A673 (cell line): ENCODE results near the gene EXOSC7. TPM values are rescaled to one million over a fixed set of nuclear protein-coding genes. Genes with fewer than 3 reads are reported as not detected.
A peak's percentile ranks its signal among the peaks of the same experiment; 100 is the strongest.

Source experiments
- BruUV-seq: library from RNA; stranded (reverse); fragments of 400-500 nt; replicated peaks from 2 replicates; lab custom pipeline; 2021; lab: Mats Ljungman, UMichigan
- CTCF ChIA-PET: fragments of 300-600 bp; sonication (Branson Sonifier 250); formaldehyde crosslinking; loops from one replicate; lab custom pipeline; 2022; ENCODE audit warnings: antibody characterized with exemption; lab: Charles Lee
- POLR2A ChIA-PET: fragments of 300-600 bp; sonication (Branson Sonifier 250); formaldehyde crosslinking; loops from one replicate; lab custom pipeline; 2022; ENCODE audit warnings: antibody characterized with exemption; ENCODE audit not compliant: low non-redundant PET; lab: Charles Lee
- DNase-seq: peaks from one replicate; pipeline ENCODE4 v3.0.0-alpha.2; 2015; ENCODE audit warnings: low spot score
- H3K27ac ChIP-seq: fragments of 200-600 bp; sonication (generic); 2 replicates; pipeline ENCODE4 v1.5.1; 2016; ENCODE audit warnings: mixed run types, low read depth, mild to moderate bottlenecking, mixed read lengths, antibody characterized with exemption, low read length; ENCODE audit not compliant: poor library complexity, severe bottlenecking
- H3K27me3 ChIP-seq: fragments of 200-600 bp; sonication (generic); replicated peaks from 2 replicates; pipeline ENCODE4 v1.6.1; 2017; ENCODE audit warnings: mixed run types, low read depth, mild to moderate bottlenecking, mixed read lengths, antibody characterized with exemption, low read length; ENCODE audit not compliant: insufficient read depth, poor library complexity
- H3K36me3 ChIP-seq: fragments of 200-600 bp; sonication (generic); 2 replicates; pipeline ENCODE4 v1.6.1; 2016; ENCODE audit warnings: mixed run types, mild to moderate bottlenecking, mixed read lengths, antibody characterized with exemption, low read length; ENCODE audit not compliant: insufficient read depth, poor library complexity, severe bottlenecking
- H3K4me1 ChIP-seq: fragments of 200-600 bp; sonication (generic); 2 replicates; pipeline ENCODE4 v1.6.1; 2017; ENCODE audit warnings: mixed run types, mild to moderate bottlenecking, mixed read lengths, antibody characterized with exemption, low read length; ENCODE audit not compliant: insufficient read depth, poor library complexity, severe bottlenecking
- H3K4me3 ChIP-seq: fragments of 200-600 bp; sonication (generic); 2 replicates; pipeline ENCODE4 v1.5.1; 2016; ENCODE audit warnings: low read depth, mixed run types, mild to moderate bottlenecking, mixed read lengths, low read length; ENCODE audit not compliant: poor library complexity, severe bottlenecking
- H3K9me3 ChIP-seq: fragments of 200-600 bp; sonication (generic); 2 replicates; pipeline ENCODE4 v1.6.1; 2016; ENCODE audit warnings: mixed run types, low read depth, mild to moderate bottlenecking, mixed read lengths, antibody characterized with exemption, low read length; ENCODE audit not compliant: poor library complexity, severe bottlenecking
- CTCF ChIP-seq: fragments of 300-800, 200-600 bp; sonication (generic); conservative IDR thresholded peaks from 2 replicates; pipeline ENCODE4 v1.5.1; 2017; ENCODE audit warnings: low read depth, mild to moderate bottlenecking, antibody characterized with exemption, low read length, moderate library complexity, mixed read lengths
- EZH2 ChIP-seq: fragments of 200-600 bp; sonication (generic); IDR thresholded peaks from 2 replicates; pipeline ENCODE4 v1.6.1; 2017; ENCODE audit warnings: borderline replicate concordance, low read depth, mild to moderate bottlenecking, mixed read lengths, antibody characterized with exemption, low read length; ENCODE audit not compliant: poor library complexity, severe bottlenecking
- intact Hi-C: fragments of 100-400 bp; cut with micrococcal nuclease; formaldehyde crosslinking; loops from one replicate; pipeline ENCODE4 v1.10.0; 2022; ENCODE audit not compliant: unreplicated experiment
- total RNA-seq: library from RNA; stranded (reverse); gene quantifications from 2 replicates; pipeline ENCODE4 v1.2.3, GENCODE V29; 2021

The EXOSC7 gene
- total RNA-seq, 1 experiment from 2014 or later = 47.4 TPM

- TF ChIP-seq EZH2 = no peak
- TF ChIP-seq CTCF = no peak
- H3K4me3 ChIP-seq = no peak overlapping the region
- H3K36me3 ChIP-seq = peaks cover 5% of the 10 kb centered on the region
- H3K27ac ChIP-seq = peak overlapping the region; percentile 95
- peaks cover 60% of the 10 kb centered on the region for H3K4me1 ChIP-seq
- H3K9me3 ChIP-seq = no peaks in the 10 kb centered on the region
- BruUV-seq = no TSS peak
- intact Hi-C loops = no loop called here
- ChIA-PET POLR2A (no interaction called here), CTCF (no interaction called here)
- no peaks in the 10 kb centered on the region for H3K27me3 ChIP-seq
- no peak for DNase-seq
Measured at GRCh38 chr3:44952689-44953088, 23.4 kb upstream of the EXOSC7 start.

- Histone ChIP-seq H3K27me3 (no peaks in the 10 kb centered on the region), H3K4me1 (peaks cover 67% of the 10 kb centered on the region), H3K36me3 (peaks cover 18% of the 10 kb centered on the region), H3K4me3 (no peak overlapping the region), H3K27ac (peak overlapping the region; percentile 60), H3K9me3 (no peaks in the 10 kb centered on the region)
- no peak for DNase-seq
- ChIA-PET CTCF (no interaction called here), POLR2A (no interaction called here)
- intact Hi-C loops = no loop called here
- BruUV-seq = no TSS peak
- no peak for TF ChIP-seq EZH2
Measured at GRCh38 chr3:44954304-44954703, 21.7 kb upstream of the EXOSC7 start.

- no peak for DNase-seq
- H3K27ac ChIP-seq = peak overlapping the region; percentile 60
- no peak overlapping the region for H3K4me3 ChIP-seq
- BruUV-seq = no TSS peak
- peaks cover 18% of the 10 kb centered on the region for H3K36me3 ChIP-seq
- no peaks in the 10 kb centered on the region for H3K9me3 ChIP-seq
- no peak for TF ChIP-seq EZH2
- no peak for TF ChIP-seq CTCF
- ChIA-PET CTCF (no interaction called here), POLR2A (no interaction called here)
- peaks cover 67% of the 10 kb centered on the region for H3K4me1 ChIP-seq
- H3K27me3 ChIP-seq = no peaks in the 10 kb centered on the region
- intact Hi-C loops = no loop called here
Measured at GRCh38 chr3:44954962-44955361, 21.1 kb upstream of the EXOSC7 start.

- Histone ChIP-seq H3K27ac (peak overlapping the region; percentile 68), H3K27me3 (no peaks in the 10 kb centered on the region), H3K9me3 (no peaks in the 10 kb centered on the region), H3K4me1 (peaks cover 70% of the 10 kb centered on the region), H3K36me3 (peaks cover 18% of the 10 kb centered on the region), H3K4me3 (no peak overlapping the region)
- no peak for DNase-seq
- no peak for TF ChIP-seq EZH2
- no peak for TF ChIP-seq CTCF
- ChIA-PET CTCF (no interaction called here), POLR2A (no interaction called here)
- intact Hi-C loops = no loop called here
- BruUV-seq = no TSS peak
Measured at GRCh38 chr3:44955917-44956316, 20.1 kb upstream of the EXOSC7 start.
